GM21717 (cell line): Measurements from ENCODE around the gene LYPD6B.

ENCODE experiments used
- ATAC-seq: cut with Tn5 transposase; IDR thresholded peaks from one replicate; pipeline ENCODE4 v1.9.1; 2021; ENCODE audit warnings: mild to moderate bottlenecking, moderate library complexity; ENCODE audit not compliant: unreplicated experiment

LYPD6B gene

GRCh38 chr2:149039213-149039724 lies 770 bp downstream of the LYPD6B start:
- no peak for ATAC-seq

GRCh38 chr2:149040451-149040850 lies 2.0 kb downstream of the LYPD6B start:
- ATAC-seq: no peak

GRCh38 chr2:149041482-149041881 lies 3.0 kb downstream of the LYPD6B start:
- ATAC-seq: no peak

GRCh38 chr2:149042881-149043280 lies 4.4 kb downstream of the LYPD6B start:
- ATAC-seq: no peak

GRCh38 chr2:149044500-149044899 lies 6.0 kb downstream of the LYPD6B start:
- ATAC-seq: no peak

GRCh38 chr2:149047118-149047517 lies 8.6 kb downstream of the LYPD6B start:
- no peak for ATAC-seq

GRCh38 chr2:149049142-149049541 lies 10.6 kb downstream of the LYPD6B start:
- ATAC-seq: no peak

- ATAC-seq: peak; percentile 95
Observed at GRCh38 chr2:149050188-149050587, 11.7 kb downstream of the LYPD6B start.

- no peak for ATAC-seq
Observed at GRCh38 chr2:149055751-149056150, 17.3 kb downstream of the LYPD6B start.

- ATAC-seq: no peak
Observed at GRCh38 chr2:149056541-149057255, 18.2 kb downstream of the LYPD6B start.

- no peak for ATAC-seq
Observed at GRCh38 chr2:149057401-149057800, 18.9 kb downstream of the LYPD6B start.

GRCh38 chr2:149058936-149059335 lies 20.4 kb downstream of the LYPD6B start:
- no peak for ATAC-seq

- no peak for ATAC-seq
Observed at GRCh38 chr2:149059822-149060221, 21.3 kb downstream of the LYPD6B start.

GRCh38 chr2:149061133-149061745 lies 22.7 kb downstream of the LYPD6B start:
- no peak for ATAC-seq

GRCh38 chr2:149062531-149062930 lies 24.0 kb downstream of the LYPD6B start:
- no peak for ATAC-seq

GRCh38 chr2:149063177-149063576 lies 24.7 kb downstream of the LYPD6B start:
- ATAC-seq: no peak

- no peak for ATAC-seq
Observed at GRCh38 chr2:149064365-149064841, 25.9 kb downstream of the LYPD6B start.

GRCh38 chr2:149064856-149065630 lies 26.5 kb downstream of the LYPD6B start:
- no peak for ATAC-seq

GRCh38 chr2:149068225-149068995 lies 29.9 kb downstream of the LYPD6B start:
- peak; percentile 68 for ATAC-seq

- no peak for ATAC-seq
Observed at GRCh38 chr2:149068996-149069888, 30.7 kb downstream of the LYPD6B start.
